NCI-H1048 (cell line): Measurements from ENCODE around the gene ADGRG6.
"Not testable (repeated sequence)": the region's sequence is repeated elsewhere in the genome, so short reads cannot be mapped to it uniquely, and the experiment has no call there.

ENCODE experiments used
- DNase-seq: peaks from one replicate; lab custom pipeline; 2025; lab: John Stamatoyannopoulos, UW

The ADGRG6 gene

DNA sequence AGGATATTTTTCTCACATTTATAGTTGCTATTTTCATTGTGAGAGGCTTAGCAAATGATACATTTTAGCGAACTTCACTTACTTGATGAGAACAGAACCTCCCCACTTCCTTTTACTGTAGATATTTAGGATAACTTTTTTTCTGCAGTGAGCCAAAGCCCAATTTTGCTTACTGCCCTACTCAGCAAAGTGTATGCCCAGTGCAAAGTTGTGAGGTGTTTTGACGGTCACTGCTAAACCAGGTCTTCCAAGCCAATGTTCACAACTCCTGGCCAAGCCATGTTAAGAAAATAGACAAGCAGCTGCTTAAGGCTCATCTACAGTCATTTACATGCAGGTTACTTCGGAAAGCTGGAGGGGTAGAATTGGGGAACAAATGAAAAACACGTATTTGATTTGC is 144.8 kb downstream of the ADGRG6 start:
- DNase-seq = no peak

DNA sequence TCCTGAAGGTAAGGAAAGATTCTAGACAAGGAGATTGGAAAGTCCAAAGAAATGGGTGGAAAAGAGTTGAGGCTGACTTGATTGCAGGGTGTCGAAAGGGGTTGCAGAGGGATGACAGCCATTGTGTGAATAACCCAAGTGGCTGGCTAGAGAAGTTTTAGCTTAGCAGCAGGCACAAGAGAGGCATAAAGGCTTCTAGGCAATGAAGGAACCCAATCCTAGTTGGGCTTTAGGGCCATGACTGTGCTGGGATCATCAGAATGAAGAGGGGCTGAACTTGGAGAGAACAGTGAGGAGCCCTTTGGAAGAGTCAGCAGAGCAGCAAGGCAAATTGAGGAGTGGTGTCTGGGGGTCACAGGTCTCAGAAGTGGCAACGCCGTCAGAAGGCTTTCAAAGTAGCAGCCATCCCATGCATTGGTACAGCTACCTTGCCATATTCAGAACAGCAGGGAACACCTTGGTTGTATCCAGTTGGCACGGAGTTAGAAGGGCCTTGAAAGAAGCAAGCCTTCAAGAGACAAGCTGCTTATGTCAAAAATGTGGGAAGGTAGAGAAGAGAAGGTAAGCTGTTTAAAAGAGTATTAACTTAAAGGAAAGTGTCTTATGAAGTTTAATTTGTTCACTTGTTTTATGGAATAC is 146.4 kb downstream of the ADGRG6 start:
- no peak for DNase-seq

DNA sequence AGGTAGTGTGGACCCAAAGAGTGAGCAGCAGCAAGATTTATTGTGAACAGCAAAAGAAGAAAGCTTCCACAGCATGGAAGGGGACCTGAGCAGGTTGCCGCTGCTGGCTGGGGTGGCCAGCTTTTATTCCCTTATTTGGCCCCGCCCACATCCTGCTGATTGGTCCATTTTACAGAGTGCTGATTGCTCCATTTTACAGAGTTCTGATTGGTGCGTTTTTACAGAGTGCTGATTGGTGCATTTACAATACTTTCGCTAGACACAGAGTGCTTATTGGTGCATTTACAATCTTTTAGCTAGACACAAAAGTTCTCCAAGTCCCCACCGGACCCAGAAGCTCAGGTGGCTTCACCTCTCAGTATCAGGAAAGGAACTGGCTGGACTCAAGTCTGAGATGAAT is 149.0 kb downstream of the ADGRG6 start:
- not testable (repeated sequence) for DNase-seq

DNA sequence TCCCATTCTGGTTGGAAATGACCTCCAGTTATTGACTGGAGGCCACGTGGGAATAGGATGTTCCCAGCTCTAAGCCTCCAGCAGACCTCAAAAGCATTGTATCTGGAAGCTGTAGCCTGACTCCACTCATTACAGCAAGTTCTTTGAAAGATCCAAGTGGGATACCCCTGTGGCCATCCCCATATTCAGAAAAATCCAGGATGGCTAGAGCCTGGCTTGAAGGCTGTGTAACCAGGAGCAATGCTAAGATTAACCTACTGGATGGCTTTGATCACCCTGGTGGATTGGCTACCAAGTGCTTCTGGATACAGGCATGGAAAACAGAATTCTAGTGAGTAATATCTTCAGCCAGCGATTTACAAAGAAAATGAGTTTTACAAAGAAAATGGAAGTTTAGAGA is 151.2 kb downstream of the ADGRG6 start:
- no peak for DNase-seq

DNA sequence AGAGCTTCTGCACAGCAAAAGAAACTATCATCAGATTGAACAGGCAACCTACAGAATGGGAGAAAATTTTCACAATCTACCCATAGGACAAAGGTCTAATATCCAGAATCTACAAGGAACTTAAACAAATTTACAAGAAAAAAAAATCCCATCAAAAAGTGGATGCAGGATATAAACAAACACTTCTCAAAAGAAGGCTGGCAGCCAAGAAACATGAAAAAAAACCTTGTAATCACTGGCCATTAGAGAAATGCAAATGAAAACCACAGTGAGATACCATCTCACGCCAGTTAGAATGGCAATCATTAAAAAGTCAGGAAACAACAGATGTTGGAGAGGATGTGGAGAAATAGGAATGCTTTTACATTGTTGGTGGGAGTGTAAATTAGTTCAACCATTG is 152.4 kb downstream of the ADGRG6 start:
- DNase-seq = not testable (repeated sequence)

DNA sequence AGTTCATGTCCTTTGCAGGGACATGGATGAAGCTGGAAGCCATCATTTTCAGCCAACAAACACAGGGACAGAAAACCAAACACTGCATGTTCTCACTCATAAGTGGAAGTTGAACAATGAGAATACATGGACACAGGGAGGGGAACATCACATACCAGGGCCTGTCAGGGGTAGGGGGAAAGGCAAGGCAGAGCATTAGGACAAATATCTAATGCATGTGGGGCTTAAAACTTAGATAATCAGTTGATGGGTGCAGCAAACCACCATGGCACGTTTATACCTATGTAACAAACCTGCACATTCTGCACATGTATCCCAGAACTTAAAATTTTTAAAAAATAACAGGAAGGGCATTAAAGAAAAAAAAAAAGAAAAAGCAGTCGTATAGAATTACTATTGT is 153.0 kb downstream of the ADGRG6 start:
- not testable (repeated sequence) for DNase-seq

DNA sequence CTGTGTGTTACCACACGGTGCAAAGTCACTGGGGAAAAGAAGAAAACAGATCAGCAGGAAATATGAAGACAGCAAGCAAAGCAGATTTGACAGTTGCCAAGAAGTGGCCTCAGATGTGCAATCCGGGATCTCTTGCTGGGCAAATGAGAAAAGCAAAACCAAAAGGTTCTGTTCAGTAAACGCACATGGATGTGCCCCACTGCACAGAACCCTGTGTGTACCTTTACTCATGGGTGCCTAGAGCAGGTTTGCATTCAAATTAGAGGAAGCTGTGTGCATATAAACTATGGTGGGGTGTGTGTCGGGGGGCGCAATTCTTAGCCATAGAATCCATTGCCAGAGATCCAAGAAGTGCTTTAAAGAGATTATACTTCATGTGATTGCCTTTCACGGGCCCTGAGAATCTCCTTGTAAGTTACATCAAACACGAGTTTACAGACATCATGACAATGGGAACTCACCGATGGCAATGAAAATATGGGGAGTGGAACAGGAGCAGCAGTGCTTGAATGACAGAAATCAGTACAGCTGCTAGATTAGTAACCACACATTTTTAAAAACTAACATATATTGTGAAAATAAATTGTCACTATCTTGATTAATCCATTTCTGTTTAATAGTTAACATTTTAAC is 154.3 kb downstream of the ADGRG6 start:
- no peak for DNase-seq

DNA sequence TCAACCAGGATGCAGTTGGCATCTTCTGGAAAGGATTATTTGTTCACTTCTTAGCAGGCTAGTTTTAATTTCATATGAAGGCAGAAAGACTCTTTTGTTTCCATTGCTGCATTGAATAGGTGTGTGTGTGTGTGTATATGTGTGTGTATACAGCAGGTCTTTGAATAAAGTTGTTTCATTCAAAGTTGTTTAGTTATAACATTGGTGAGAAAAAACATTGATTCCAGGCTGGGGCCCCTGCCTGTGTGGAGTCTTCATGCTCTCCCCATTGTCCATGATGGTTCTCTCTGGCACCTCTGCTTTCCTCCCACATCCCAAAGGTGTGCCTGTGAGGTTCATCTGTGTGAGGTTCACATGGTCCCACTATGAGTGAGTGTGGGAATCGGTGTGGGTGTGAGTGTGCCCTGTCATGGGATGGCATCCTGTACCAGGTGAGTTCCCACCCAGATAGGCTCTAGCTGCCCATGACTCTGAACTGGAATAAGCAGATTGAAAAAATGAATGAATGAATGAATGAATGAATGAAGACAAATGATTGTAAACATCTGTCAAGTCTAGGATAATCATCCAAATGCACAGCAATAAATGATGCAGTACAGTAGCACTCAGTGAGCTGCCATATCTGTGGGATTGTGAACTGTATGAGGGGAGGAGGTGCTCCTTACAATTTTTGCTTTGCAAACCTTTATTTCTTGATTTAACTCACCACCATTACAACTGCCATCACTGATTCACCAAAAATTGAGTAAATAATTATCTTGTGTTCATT is 156.0 kb downstream of the ADGRG6 start:
- DNase-seq = no peak

DNA sequence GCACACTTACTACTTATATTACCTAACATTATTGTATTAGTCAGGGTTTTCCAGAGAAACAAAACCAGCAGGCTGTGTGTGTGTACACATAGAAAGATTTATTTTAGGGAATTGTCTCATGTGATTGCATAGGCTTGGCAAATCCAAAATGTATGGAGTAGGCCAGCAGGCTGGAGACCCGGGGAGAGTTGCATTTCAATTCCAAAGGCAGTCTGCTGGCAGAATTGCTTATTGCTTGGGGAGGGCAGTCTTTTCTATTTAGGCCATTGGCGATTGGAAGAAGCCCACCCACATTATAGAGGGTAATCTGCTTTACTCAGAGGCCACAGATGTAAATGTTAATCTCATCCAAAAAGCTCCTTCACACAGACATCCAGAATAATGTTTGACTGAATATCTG is 157.0 kb downstream of the ADGRG6 start:
- DNase-seq = no peak

DNA sequence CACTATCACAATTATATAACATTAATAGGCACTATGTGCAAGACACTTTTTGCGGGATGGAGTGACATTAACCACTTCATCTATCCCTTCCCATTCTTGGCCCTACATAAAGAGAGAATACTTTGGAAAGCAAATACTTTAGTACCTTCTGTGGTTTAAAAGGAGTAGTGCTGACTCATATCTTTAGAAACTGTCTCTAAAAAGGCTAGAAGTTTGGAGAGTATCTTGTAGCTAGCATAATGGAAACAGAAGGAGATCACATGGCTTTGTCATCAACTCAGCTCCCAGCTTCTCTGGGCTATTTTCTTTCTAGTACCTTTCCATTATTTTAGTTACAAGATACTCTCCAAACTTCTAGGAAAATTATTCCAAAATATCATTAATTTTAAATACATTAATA is 157.5 kb downstream of the ADGRG6 start:
- DNase-seq = no peak

DNA sequence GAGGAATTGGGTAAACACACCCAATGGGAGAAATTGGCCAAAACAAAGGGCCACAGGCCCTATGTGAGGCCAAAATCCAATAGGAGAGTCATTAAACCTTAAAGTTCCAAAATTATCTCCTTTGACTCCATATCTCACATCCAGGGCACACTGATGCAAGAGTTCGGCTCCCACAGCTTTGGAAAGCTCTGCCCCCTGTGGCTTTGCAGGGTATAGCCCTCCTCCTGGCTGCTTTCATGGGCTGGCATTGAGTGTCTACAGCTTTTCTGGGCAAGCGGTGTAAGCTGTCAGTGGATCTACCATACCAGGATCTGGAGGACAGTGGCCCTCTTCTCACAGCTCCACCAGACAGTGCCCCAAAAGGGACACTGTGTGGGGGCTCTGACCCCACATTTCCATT is 160.5 kb downstream of the ADGRG6 start:
- DNase-seq = no peak

DNA sequence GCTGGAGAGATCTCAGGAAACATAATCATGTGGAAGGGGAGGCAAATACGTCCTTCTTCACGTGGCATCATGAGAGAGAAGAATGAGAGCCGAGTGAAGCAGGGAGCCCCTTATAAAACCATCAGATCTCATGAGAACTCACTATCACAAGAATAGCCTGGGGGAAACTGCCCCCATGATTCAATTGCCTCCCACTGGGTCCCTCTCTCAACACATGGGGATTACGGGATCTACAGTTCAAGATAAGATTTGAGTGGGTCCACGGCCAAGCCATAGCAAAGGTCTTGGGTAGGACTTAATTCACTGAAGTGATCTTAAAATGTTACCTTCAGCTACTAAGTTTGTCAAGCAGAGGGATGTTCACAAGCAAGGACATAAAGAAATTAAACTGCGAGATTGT is 162.2 kb downstream of the ADGRG6 start:
- no peak for DNase-seq

DNA sequence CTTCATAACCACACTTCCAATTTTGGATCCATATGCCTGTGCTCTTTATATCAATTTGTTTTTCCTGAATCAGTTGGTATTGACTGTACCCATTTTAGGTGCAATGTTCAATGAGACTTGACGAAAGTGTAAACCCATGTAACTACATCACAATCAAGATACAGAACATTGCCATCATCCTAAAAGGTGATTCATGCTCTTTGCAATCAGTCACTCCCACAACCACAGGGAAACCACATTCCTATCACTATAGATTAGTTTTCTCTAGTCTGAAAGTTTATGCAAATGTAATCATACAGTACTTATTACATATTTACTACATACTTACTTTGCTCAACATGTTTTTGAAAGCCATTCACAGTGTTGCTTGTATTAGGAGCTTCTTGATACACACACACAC is 167.4 kb downstream of the ADGRG6 start:
- DNase-seq = no peak

DNA sequence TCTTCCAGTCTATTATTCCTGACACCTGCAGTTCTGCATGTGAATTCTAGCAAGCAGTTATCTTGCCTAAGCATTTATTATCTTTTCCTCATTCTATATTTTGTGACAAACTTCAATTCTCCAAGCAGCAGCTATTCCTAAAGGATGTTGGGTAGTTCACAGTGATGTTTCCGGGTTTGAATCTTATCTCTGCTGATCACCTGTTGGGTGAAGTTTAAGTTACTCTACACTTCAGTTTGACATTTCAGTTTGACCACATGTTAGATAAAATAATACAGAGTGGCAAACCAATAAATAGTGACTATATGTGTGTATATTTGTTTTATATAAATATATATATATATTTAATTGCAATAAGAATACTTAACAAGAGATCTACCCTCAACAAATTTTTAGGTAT is 168.6 kb downstream of the ADGRG6 start:
- DNase-seq = no peak

DNA sequence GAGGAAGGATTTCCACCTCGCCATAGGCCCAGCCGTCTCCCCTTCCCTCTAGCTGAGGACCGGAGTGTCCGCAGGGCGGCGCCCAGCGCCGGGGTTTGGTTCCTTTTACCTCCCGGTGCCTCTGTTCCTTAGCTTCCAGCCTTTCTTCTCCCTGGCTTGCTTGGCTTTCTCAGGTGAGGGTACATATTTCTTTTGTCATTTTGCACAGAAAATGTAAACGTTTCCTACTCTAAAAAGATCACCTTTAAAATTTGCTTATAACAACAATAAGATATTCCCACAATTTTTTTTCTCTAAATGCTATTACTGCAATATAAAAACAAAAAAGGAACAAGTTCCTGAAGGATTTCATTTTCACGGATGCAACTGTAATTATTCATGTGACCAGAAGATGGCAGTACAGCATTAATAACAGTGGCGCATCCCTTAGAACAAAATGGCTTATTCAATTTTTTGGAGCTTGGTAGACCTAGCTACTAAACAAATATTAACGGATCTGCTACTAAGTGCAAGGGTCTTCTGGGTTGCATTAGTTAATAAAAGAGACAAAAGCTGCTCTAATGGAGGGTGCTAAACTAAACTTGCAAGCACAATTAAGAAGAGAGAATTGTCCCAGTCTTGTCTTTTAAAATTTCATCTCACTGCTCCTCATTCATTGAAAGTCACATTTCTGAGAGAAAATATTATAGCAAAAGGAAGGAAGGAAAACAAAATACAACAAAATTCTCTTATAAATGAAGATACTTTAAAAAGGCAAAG is 172.9 kb downstream of the ADGRG6 start:
- no peak for DNase-seq

DNA sequence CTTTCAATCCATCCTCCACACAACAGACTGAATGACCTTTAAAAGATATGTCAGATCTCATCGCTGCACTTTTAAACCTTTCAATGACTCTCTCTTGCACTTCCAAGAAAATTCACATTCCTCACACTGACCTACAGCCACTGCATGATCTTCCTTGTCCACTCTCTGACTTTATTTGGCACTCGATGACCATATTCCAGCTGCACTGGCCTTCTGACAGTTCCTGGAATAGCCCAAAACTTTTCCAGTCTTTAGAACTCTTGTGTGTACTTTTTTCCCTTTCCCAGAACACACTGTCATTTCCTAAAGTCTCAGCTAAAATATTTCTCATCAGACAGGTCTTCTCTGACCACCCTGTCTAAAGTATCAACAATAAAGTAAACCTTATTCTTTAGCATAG is 174.6 kb downstream of the ADGRG6 start:
- DNase-seq = no peak

DNA sequence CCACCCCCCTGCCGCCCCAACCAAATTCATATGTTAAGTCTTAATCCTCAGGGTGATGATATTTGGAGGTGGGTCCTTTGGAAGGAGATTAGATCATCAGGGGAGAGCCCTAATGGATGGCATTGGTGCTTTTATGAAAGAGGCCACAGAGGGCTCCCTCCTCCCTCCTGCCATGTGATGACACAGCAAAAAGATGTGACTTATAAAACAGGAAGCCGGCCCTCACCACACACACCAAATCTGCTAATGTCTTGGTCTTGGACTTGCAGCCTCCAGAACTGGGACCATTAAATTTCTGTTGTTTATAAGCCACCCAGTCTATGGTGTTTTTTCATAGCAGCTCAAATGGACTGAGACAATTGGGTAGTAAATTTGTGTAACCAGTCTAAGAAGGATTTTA is 176.3 kb downstream of the ADGRG6 start:
- DNase-seq = no peak

DNA sequence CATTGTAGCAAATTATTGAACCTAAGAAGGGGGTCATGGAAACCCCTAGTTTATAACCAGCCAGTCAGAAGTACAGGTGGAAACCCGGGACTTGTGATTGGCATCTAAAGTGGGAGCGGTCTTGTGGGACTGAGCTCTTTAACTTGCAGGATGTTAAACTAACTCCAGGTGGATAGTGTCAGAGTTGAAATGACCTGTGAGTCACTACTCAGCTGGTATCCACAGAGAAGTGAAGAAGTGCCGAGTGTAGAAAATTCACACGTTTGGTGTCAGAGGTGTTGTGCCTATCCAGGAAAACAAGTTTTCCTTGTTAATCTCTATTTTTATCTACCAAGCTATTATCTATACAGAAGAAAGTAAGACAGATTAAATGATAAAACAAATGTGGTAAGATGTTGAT is 179.7 kb downstream of the ADGRG6 start:
- no peak for DNase-seq

DNA sequence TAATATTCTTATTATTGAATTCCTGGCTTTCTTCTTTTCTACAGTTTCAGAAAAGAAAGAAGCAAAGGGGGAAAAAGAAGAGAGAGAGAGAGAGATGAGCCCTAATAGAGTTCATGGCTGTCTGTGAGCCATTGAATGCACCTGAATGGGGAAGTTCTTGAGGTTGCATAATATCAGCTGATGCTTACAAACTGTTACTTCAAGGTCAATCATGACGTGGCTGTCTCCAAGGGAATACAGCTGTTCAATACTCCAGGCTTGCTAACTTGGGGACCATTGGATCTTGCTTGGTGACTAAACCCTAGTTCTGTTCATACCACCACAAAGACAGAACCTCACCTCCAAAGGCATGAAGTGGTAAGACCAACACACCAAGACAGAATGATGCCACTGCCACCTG is 180.4 kb downstream of the ADGRG6 start:
- no peak for DNase-seq

DNA sequence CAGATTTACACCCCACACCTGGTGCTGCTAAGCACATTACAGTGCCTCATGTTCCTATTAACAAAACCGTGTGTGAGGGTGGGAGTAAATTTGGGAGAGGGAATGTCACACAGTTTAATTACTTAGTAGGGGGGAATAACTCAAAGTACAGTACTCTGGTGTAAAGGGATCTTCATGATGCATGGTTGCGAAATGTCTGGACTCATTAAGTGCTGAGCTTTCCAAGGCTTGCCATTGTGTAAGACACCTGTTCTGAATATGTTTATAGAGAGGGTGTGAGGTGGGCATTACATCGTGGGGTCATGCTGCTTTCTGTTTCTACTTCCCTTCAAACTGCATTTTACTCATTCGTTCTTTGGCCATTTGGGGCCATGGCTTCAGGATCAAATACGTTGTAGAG is 181.2 kb downstream of the ADGRG6 start:
- no peak for DNase-seq

DNA sequence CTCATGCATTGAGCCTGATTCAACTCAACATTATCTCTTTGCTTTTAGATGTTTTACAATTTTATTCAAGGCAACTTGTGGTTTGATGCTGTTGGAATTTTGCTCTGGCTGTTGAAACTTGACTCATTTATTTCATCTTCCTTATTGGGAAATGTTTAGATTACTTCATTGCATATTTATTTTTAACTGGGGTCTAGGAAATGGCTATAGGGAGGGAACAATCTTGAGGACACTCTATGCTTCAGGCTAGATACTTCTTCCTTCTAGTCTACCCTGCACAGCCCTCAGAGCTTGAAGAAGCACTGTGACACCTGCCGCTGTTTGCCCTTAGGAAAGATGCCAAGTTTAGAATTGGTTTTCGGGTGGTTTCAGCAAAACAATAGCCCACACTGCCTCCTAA is 183.4 kb downstream of the ADGRG6 start:
- DNase-seq = no peak

DNA sequence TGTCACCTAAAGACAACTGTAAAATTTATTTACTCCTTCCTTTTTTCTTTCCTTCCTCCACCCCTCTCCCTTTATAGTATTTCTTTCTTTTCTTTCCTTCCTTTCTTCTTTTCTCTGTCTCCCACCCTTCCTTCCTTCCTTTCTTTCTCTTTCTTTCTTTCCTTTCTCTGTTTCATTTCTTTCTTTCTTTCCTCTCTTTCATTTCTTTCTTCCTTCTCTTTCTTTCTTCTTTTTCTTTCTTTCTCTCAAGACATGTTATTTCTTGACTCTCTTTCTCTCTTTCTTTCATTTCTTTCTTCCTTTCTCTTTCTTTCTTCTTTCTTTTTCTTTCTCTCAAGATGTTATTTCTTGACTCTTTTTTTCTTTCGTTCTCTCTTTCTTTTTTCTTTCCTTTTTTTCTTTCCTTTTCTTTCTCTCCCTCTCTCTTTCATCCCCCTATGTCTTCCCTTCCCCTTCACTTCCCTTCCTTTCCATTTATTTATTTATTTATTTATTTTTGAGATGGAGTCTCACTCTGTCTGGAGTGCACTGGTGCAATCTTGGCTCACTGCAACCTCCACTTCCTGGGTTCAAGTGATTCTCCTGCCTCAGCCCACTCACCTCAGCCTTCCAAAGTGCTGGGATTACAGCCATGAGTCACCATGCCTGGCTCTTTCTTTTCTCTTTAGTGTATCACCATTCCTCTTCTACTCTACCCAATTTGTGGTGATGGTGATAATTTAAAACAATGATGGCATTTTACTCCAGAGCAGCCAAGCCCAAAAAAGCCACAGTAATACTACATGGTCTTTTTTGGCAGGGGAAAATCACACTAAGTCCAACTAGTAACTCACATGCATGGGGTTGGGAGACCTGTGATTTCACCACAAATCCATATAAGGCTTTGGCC is 188.2 kb downstream of the ADGRG6 start:
- no peak for DNase-seq
